HG03135 (cell line): ENCODE data around the gene RPA3.
A peak's percentile ranks its signal among the peaks of the same experiment; 100 is the strongest.
"Not testable (repeated sequence)": the region's sequence is repeated elsewhere in the genome, so short reads cannot be mapped to it uniquely, and the experiment has no call there.

ENCODE experiments used
- ATAC-seq: cut with Tn5 transposase; IDR thresholded peaks from one replicate; pipeline ENCODE4 v1.9.1; 2021; ENCODE audit warnings: mild to moderate bottlenecking, moderate library complexity; ENCODE audit not compliant: unreplicated experiment

RPA3 gene

DNA sequence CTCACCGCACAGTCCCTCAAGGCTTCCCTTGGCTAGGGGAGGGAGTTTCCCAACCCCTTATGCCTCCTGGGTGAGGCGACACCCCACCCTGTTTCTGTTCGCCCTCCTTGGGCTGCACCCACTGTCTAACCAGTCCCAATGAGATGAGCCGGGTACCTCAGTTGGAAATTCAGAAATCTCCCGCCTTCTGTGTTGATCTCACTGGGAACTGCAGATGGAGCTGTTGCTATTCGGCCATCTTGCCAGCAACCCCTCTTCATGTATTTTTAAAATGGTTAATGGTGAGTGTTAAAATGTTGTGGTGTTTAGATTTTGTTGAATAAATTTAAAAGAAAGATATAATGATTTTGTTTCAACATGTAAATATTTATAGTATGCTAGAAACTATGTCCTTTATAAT, 55.9 kb downstream of the RPA3 start:
- no peak for ATAC-seq

DNA sequence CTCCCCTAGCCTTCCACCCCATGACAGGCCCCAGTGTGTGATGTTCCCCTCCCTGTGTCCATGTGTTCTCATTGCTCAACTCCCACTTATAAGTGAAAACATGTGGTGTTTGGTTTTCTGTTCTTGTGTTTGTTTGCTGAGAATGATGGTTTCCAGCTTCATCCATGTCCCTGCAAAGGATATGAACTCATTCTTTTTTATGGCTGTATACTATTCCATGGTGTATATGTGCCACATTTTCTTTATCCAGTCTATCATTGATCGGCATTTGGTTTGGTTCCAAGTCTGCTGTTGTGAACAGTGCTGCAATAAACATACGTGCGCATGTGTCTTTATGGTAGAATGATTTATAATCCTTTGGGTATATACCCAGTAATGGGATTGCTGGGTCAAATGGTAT, 61.9 kb downstream of the RPA3 start:
- not testable (repeated sequence) for ATAC-seq

DNA sequence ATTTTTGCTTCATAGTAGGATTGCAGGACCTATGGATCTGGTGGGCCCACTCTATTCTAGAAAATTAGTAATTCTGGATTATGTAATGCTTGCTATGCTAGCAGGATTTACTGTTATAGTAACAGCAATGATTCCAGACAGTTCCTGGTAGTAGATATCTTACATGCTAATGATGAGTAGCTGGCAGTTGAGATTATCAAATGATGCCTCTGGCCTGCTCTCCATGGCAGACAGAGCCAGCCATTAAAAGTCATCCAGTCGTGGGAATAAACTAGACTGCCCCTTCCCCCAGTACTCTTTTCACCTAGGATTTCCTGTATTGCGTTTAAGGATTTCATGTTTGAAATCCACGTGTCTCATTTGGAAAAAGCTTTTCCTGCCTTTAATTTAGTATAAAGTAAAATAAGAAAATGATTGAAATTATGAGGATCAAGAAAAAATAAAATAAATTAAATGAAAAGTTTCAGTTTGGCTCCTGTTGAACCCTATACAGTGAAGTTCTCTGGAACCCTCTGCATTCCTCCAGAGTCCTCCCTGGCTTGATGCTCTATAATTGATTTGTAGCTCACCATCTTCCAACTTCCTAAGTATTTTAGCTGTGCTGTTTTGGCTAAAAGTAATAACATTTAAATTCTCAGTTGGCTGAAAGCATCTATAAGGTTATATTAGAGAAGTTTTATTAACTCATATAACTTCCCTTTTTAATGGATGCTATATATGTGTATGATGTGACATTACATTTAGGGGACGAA, 63.3 kb downstream of the RPA3 start:
- ATAC-seq = no peak

DNA sequence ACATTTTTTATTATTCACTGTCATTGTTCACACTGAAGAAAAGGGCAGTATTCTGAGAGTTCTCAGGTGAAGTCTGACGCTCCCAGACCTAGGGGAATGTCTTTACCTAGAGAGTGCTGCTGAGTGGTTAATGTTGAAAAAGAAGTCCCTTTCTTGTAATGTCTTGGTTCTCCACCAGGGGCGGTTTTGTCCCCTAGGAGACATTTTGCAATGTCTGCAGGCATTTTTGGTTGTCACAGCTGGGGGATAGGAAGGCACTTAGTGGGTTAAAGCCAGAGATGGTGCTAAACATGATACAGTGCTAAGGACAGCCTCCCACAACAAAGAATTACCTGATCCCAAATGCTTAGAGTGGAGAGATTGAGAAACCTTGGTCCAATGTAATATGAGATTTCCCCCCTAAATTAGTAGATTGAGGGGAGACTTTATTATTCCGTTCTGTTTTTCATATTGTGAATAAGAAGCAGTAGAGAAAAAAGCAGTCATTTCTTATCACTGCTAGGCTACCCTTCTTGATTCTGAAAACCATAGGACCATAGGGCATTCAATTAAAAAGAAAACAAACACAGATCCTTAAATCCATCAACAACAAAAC, 64.7 kb downstream of the RPA3 start:
- ATAC-seq = no peak

DNA sequence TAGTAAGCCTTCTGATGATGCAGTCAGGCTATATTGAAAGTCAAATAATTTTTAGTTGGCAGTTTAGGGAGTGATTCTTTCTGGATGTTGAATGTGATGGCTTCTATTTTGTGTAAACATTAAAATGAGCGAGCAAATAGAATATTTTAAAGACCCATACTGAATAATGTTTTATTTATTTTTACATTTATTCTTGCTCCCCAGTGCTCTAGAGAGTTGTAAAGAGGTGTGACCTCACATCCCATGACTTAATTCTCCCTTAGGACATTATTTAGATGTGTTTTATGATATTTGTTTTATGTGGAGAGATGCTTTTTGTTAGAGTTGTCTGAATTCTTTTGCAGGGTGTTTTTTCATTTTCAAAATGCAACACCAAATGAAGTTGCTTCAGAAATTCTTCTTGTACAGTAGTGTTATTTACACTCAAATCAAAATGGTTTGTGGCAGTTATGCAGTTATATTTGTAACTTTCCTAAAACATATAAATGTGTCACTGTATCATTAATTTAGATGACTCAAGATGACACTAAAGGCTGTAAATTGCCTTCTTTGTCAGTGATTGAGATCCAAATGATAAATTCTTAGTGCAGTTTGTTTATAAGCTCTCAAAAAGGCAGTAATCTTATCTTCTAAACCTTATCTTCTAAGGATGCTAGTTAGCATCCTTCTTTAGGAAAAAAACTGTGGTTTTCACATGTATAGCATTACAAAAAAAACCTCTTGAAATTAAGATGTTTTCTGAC, 65.4 kb downstream of the RPA3 start:
- no peak for ATAC-seq

DNA sequence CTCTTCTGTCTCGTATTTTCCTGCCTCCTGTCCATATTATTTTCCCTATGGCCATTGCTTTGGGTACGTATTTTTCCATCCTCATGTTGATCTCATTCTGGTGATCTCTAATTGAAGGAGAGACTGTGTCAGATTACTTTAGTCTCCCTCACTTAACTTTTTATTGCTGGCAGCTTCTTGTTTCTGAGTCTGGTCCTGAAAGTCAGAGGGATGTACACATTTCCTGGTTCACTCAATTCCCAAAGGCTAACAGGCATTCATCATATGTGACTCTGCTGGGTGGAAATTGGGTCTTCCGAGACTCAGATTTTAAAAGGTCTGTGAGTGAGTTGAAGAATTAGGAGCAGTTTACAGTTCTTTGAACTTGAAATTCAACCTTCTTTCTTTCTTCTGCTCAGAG, 66.9 kb downstream of the RPA3 start:
- ATAC-seq = no peak

DNA sequence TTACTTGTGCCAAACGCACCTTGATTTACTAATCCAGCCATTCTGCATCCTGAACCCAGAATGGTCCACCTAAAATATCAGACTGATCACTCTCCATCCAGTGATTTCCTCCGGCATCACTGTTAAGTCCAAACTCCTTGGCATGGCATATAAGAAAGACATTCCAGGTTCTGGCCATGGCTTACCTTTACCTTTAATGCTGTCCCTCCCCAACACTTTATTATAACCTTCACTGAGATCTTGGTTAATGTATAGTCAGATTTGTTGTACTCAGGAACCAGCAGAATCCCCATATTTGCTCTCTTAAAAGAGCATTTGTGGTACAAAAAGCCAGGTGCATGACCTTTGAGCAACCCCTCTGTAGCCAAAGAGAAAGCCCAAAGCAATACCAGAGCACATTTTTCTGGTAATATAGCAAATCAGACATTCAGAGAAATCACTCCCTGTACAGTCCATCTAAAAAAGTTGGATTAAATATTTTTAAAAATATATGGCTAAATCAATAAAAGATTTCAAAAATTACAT, 67.7 kb downstream of the RPA3 start:
- no peak for ATAC-seq

DNA sequence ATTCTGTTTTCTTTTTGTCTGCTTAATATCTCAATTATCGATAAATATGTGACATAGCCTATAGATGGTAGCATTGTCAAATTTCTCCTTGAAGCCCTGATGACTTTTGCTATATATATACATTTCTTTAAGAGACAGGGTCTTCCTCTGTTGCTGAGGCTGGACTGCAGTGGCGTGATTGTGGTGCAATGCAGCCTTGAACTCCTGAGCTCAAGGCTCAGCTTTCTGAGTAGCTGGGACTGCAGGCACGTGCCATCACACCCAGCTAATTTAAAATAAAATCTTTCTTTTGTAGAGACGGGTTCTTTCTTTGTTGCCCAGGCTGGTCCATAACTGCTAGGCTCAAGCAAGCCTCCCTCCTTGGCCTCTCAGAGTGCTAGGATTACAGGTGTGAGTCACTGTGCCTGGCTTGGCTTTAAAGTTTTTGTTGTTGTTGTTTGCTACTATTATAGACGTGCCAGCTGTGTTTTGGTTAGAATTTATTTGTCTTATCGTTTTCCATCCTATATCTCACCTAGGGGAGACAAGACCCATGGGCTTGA, 70.8 kb downstream of the RPA3 start:
- ATAC-seq = no peak

DNA sequence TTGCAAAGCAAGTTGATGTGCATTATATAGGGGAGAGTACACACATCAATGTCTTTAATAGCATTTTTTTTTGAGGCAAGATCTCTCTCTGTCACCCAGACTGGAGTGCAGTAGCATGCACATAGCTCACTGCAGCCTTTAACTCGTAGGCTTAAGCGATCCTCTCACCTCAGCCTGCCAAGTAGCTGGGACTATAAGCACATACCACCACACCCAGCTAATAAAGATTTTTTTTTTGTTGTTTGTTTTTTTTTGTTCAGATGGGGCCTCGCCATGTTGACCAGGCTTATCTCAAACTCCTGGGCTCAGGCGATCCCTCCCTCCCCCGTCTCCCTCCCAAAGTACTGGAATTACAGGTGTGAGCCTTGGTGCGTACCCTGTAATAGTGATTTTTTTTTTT, 76.3 kb downstream of the RPA3 start:
- no peak for ATAC-seq

DNA sequence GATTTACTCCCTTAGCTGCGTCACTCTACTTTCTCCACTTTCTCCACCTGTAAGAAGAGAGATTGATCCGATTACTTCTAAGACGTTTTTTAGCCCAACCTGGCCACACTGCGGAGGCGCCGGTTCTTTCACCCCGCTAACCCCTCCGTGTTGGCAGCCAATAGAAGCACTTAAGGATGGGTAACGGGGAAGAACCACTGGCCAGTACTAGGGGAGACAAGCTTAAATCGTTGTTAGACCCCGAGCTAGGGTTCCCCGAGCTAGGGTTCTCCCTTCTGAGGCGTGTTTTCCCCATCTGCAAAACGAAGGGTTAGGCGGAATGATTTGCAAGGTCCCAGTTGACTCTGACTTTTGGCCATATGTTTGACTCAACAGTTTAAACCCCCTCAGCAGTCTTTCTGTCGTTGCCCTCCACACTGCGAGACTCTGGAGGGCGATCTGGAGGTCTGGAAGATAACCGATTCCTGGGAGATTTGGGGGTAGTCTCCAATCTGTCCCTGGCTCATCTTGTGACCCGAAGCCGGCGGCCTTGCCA, 77.2 kb downstream of the RPA3 start:
- no peak for ATAC-seq

DNA sequence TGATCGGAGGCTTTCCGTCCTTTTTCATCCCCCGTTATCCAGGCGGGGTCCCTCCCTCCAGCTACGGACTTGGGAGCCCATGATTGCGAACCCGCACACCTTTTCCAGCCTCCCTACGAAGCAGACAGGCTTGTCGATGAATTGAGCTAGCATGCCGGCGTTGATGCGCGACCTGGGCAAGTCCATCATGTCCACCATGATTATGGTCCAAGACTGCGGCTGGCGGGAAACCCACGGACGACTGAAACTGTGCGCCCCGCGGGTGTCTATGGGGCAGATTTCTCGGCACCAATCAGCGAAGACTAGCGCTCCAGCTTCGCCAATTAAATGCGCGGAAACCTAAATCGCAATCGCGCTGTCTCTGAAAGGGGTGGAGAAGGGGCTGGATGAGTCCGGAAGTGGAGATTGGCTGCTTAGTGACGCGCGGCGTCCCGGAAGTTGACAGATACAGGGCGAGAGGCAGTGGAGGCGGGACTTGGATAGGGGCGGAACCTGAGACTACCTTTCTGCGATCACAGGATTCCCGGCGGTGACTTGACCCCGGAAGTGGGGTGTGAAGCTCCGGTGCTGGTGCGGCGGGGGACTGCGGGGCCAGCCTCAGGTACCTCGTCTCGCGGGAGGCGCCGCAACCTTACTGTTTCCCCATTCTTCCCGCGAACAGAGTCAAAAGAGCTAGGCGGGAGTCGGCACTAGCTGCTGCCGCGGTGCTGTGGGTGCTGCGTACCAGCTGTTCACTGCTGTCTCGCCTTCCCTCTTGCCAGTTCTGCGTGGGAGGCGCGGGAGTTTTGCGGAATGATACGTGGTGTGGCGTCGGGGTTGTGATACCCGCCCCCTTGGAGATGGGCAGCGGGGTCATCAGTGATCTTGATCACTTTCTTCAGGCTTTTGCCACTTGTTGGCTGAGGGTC, 77.9 kb downstream of the RPA3 start, which contains the start of gene UMAD1:
Gene UMAD1 (plus strand): TSS at position 532 of the 908 bp plus-strand sequence. CDS start 32,620 bp downstream, outside the sequence.
- ATAC-seq = peak; percentile 96

DNA sequence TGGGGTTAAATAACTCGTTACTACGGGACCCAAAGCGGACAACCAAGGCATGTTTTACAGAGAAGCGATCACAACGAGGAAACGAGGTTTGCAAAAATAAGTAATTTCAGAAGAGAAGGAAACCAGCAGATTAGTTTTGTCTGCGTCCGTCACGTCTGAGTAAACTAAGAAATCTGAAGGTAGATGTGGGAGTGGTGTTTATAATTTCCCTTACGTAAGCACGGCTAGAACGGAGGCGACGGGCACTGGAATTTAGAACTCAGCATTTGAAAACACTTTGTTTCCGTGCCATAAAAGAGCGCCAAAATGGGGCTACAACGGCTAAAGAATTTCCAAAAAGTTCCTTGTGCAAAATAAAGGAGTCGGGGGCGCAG, 78.6 kb downstream of the RPA3 start:
- ATAC-seq = peak; percentile 7

DNA sequence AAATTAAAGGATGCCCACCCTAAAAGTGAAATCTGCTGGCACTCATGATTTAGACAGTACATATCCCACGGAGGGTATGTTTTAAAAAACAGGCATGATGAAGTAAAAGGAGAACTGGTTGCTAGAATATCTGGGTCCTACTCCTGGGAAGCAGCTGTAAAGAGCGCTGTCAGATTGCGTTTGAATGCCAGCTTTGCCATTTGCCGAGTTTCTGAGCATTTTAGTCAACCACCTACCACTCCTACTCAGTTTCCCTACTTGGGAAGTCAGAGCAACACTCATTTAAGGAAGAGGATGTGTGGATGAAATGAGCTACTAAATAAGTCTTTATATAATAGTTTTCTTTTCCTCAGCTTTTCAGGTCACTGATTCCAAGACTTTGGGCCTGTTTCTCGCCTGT, 79.0 kb downstream of the RPA3 start:
- ATAC-seq = no peak

DNA sequence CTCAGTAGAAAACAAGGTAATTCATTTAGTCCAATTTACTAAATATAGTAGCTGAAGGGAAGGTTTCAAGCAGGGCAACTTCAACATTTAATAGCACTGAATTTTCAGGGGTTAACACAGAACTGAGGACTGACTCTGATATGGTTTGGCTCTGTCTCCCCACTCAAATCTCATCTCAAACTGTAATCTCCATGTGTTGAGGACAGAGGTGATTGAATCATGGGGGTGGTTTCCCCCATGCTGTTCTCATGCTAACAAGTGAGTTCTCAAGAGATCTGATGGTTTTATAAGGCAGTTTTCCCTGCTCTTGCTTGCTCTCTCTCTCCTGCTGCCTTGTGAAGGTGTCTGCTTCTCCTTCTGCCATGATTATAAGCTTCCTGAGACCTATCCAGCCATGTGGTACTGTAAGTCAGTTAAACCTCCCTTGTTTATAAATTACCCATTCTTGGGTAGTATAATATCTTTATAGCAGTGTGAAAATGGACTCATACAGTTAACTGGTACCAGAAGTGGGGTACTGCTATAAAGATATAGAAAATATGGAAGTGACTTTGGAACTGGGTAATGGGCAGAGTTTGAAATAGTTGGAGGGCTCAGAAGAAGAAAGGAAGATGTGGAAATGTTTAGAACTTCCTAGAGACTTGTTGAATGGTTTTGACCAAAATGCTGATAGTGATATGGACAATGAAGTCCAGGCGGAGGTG, 87.6 kb downstream of the RPA3 start:
- ATAC-seq = no peak

DNA sequence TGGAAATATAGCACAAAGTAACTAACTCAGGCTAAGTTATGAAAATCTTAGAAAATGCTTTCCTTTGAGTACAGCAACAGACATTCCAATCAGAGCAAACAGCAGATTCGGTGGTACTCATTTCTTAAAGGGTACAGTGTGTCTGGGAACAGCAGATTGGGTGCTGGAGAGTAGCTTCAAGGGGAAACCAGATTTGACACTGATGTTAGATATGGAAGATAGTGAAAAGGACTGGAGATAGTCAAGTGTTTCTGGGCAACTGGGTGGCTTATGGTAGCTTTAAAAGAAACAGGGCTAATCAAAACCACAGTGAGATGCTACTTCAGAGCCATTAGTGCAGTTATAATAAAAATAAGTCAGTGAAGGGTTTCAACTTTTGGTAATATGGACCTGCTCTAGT, 89.9 kb downstream of the RPA3 start:
- ATAC-seq = no peak

DNA sequence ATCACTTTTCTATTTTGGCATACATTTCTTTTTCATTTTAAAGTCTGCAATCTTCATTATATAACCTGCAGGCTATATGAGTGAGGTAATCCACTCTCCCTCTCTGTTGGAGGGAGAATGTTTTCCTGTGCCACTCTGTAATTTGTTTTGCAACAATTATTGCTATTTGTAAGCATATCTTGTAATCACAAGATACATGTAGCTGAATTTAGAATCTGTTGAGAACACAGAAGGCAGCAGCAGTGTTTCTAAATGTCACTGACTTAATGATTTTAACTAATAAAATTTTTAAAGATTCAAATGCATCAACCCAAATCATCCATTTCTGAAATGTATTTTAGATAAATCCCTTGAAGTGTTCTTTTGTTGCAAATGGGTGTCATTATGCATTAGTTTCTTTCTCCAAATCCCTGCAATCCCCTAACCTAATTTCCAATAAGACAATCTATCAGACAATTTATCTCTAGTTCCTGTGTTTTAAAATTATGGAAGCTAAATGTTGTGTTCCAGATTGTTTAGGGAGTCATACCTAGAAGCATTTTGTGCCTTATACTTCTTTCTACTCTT, 97.7 kb downstream of the RPA3 start:
- no peak for ATAC-seq

DNA sequence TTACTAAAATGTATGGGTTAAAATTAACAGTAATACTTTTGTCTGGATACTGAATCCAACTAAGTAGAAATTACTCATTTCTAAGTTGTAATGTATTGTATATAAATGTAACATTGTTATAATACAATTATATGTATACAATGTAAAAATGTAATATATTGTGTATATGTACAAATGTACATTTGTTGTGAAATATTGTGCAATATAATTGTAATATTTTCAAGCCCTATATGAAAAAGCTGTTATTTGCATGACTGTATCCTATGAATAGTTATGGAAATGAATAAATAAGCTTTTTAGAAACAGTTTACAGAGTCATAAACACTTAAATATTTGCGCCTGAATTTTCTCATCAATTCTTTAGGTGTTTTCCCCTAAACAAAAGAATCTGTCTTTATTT, 98.2 kb downstream of the RPA3 start:
- ATAC-seq = no peak

DNA sequence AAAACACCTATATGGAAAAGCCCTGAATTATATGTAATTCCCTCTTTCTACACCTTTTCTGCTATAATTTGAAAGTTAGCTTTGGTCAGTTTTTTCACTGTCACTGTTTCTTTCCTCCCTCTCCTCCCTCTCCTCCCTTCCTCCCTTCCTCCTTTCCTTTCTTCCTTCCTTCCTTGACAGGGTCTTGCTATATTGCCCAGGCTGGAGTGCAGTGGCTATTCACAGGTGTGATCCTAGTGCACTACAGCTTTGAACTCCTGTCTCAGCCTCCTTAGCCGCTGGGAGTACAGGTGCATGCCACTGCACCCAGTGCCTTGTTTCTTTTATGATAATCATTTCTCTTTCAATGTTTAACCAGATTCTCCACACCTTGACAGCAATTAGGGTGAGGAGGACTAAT, 100.0 kb downstream of the RPA3 start:
- no peak for ATAC-seq

DNA sequence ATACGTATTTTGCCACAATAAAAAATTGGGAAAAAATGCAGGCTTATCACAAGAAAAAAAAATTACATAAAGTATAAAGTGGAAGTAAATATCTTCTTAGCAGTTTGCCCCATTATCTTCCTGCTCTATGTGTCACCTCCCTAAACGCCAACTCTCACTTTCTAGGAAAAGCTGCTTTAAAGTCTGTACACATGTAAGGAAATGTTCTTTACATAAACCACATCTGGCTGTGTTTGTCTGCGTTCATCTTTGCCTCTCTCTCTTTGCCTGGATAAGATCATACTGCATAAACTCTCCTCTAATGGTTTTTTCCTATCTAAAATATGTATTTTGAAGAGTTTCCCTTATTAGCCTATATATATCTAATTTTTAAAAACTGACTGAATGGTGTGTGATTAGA, 100.9 kb downstream of the RPA3 start:
- no peak for ATAC-seq
